ENCODE data around the gene ZFYVE9.
"Not testable (repeated sequence)": the region's sequence is repeated elsewhere in the genome, so short reads cannot be mapped to it uniquely, and the experiment has no call there.

Gene ZFYVE9

GRCh38 chr1:52168373-52169080 is 26.6 kb downstream of the ZFYVE9 start:
- Histone ChIP-seq H3K9me3 (ENCODE audit: insufficient read depth, low read depth, low read length) (no peaks in the 10 kb centered on the region), H3K27me3 (ENCODE audit: insufficient read depth, low read length, poor library complexity, severe bottlenecking) (no peaks in the 10 kb centered on the region), H2AFZ (ENCODE audit: low read length) (no peak overlapping the region), H3K4me2 (ENCODE audit: low read depth, low read length, poor library complexity, severe bottlenecking) (no peak overlapping the region), H3K4me3 (ENCODE audit: low read length, poor library complexity, severe bottlenecking) (no peak overlapping the region), H4K20me1 (ENCODE audit: insufficient read depth, low read length, poor library complexity, severe bottlenecking) (no peaks in the 10 kb centered on the region), H3K36me3 (ENCODE audit: insufficient read depth, low read length) (no peaks in the 10 kb centered on the region), H3F3A (ENCODE audit: low read depth) (no peaks in the 10 kb centered on the region), H3K79me2 (ENCODE audit: insufficient read depth, low read length) (no peaks in the 10 kb centered on the region), H3K9ac (ENCODE audit: low read depth, low read length, poor library complexity, severe bottlenecking) (no peak overlapping the region), H3K4me1 (ENCODE audit: insufficient read depth, low read length, poor library complexity, severe bottlenecking) (no peaks in the 10 kb centered on the region), H3K9me2 (replicated peaks; ENCODE audit: low read depth, low read length) (no peaks in the 10 kb centered on the region)
- TF ChIP-seq EZH2phosphoT487 (IDR thresholded peaks at IDR 0.05; ENCODE audit: borderline replicate concordance) (no peak), CTCF (conservative IDR thresholded peaks at IDR 0.05; ENCODE audit: low read length) (no peak)

GRCh38 chr1:52171149-52171548 is 29.3 kb downstream of the ZFYVE9 start:
- H3K36me3 ChIP-seq (ENCODE audit: insufficient read depth, low read length); H3K9me3 ChIP-seq (ENCODE audit: insufficient read depth, low read depth, low read length); H2AFZ ChIP-seq (ENCODE audit: low read length); H4K20me1 ChIP-seq (ENCODE audit: insufficient read depth, low read length, poor library complexity, severe bottlenecking); H3K9ac ChIP-seq (ENCODE audit: low read depth, low read length, poor library complexity, severe bottlenecking); H3K4me3 ChIP-seq (ENCODE audit: low read length, poor library complexity, severe bottlenecking); H3K9me2 ChIP-seq (replicated peaks; ENCODE audit: low read depth, low read length); H3K79me2 ChIP-seq (ENCODE audit: insufficient read depth, low read length); H3K4me2 ChIP-seq (ENCODE audit: low read depth, low read length, poor library complexity, severe bottlenecking); H3K27me3 ChIP-seq (ENCODE audit: insufficient read depth, low read length, poor library complexity, severe bottlenecking); H3K4me1 ChIP-seq (ENCODE audit: insufficient read depth, low read length, poor library complexity, severe bottlenecking); H3F3A ChIP-seq (ENCODE audit: low read depth): not testable (repeated sequence)

GRCh38 chr1:52179073-52179472 is 37.2 kb downstream of the ZFYVE9 start:
- no peaks in the 10 kb centered on the region for H3F3A ChIP-seq (ENCODE audit: low read depth)
- H3K9me3 ChIP-seq (ENCODE audit: insufficient read depth, low read depth, low read length) = no peaks in the 10 kb centered on the region
- H2AFZ ChIP-seq (ENCODE audit: low read length) = no peak overlapping the region
- H4K20me1 ChIP-seq (ENCODE audit: insufficient read depth, low read length, poor library complexity, severe bottlenecking) = no peaks in the 10 kb centered on the region
- H3K4me1 ChIP-seq (ENCODE audit: insufficient read depth, low read length, poor library complexity, severe bottlenecking) = no peaks in the 10 kb centered on the region
- H3K36me3 ChIP-seq (ENCODE audit: insufficient read depth, low read length) = no peaks in the 10 kb centered on the region
- H3K9me2 ChIP-seq (replicated peaks; ENCODE audit: low read depth, low read length) = no peaks in the 10 kb centered on the region
- no peak for TF ChIP-seq EZH2phosphoT487 (IDR thresholded peaks at IDR 0.05; ENCODE audit: borderline replicate concordance)
- no peak for TF ChIP-seq CTCF (conservative IDR thresholded peaks at IDR 0.05; ENCODE audit: low read length)
- H3K27me3 ChIP-seq (ENCODE audit: insufficient read depth, low read length, poor library complexity, severe bottlenecking) = no peaks in the 10 kb centered on the region
- no peak overlapping the region for H3K4me2 ChIP-seq (ENCODE audit: low read depth, low read length, poor library complexity, severe bottlenecking)
- no peak overlapping the region for H3K4me3 ChIP-seq (ENCODE audit: low read length, poor library complexity, severe bottlenecking)
- no peaks in the 10 kb centered on the region for H3K79me2 ChIP-seq (ENCODE audit: insufficient read depth, low read length)
- no peak overlapping the region for H3K9ac ChIP-seq (ENCODE audit: low read depth, low read length, poor library complexity, severe bottlenecking)

GRCh38 chr1:52180176-52180575 is 38.3 kb downstream of the ZFYVE9 start:
- Histone ChIP-seq H3K4me1 (ENCODE audit: insufficient read depth, low read length, poor library complexity, severe bottlenecking) (no peaks in the 10 kb centered on the region), H3K9me2 (replicated peaks; ENCODE audit: low read depth, low read length) (no peaks in the 10 kb centered on the region), H3K4me2 (ENCODE audit: low read depth, low read length, poor library complexity, severe bottlenecking) (no peak overlapping the region), H2AFZ (ENCODE audit: low read length) (no peak overlapping the region), H4K20me1 (ENCODE audit: insufficient read depth, low read length, poor library complexity, severe bottlenecking) (no peaks in the 10 kb centered on the region), H3K9me3 (ENCODE audit: insufficient read depth, low read depth, low read length) (no peaks in the 10 kb centered on the region), H3F3A (ENCODE audit: low read depth) (no peaks in the 10 kb centered on the region), H3K27me3 (ENCODE audit: insufficient read depth, low read length, poor library complexity, severe bottlenecking) (no peaks in the 10 kb centered on the region), H3K36me3 (ENCODE audit: insufficient read depth, low read length) (no peaks in the 10 kb centered on the region), H3K4me3 (ENCODE audit: low read length, poor library complexity, severe bottlenecking) (no peak overlapping the region), H3K9ac (ENCODE audit: low read depth, low read length, poor library complexity, severe bottlenecking) (no peak overlapping the region), H3K79me2 (ENCODE audit: insufficient read depth, low read length) (no peaks in the 10 kb centered on the region)
- no peak for TF ChIP-seq CTCF (conservative IDR thresholded peaks at IDR 0.05; ENCODE audit: low read length)
- TF ChIP-seq EZH2phosphoT487 (IDR thresholded peaks at IDR 0.05; ENCODE audit: borderline replicate concordance) = no peak

- not testable (repeated sequence) for H3K27me3 ChIP-seq (ENCODE audit: insufficient read depth, low read length, poor library complexity, severe bottlenecking)
Observed at GRCh38 chr1:52181759-52182158, 39.9 kb downstream of the ZFYVE9 start.

More at GRCh38 chr1:52181759-52182158, 39.9 kb downstream of the ZFYVE9 start:
- H3K36me3 ChIP-seq (ENCODE audit: insufficient read depth, low read length); H3K79me2 ChIP-seq (ENCODE audit: insufficient read depth, low read length); H3K4me3 ChIP-seq (ENCODE audit: low read length, poor library complexity, severe bottlenecking); H3K4me1 ChIP-seq (ENCODE audit: insufficient read depth, low read length, poor library complexity, severe bottlenecking); H3K4me2 ChIP-seq (ENCODE audit: low read depth, low read length, poor library complexity, severe bottlenecking); H3K9me2 ChIP-seq (replicated peaks; ENCODE audit: low read depth, low read length); H4K20me1 ChIP-seq (ENCODE audit: insufficient read depth, low read length, poor library complexity, severe bottlenecking); H2AFZ ChIP-seq (ENCODE audit: low read length); H3F3A ChIP-seq (ENCODE audit: low read depth); H3K9me3 ChIP-seq (ENCODE audit: insufficient read depth, low read depth, low read length); H3K9ac ChIP-seq (ENCODE audit: low read depth, low read length, poor library complexity, severe bottlenecking): not testable (repeated sequence)

Data from Loucy (cell line).